ENCODE results near the gene CDK17.

The CDK17 gene

GRCh38 chr12:96311191-96311590, 89.0 kb downstream of the CDK17 start:
- DNase-seq, result no peak

GRCh38 chr12:96310067-96310466, 90.2 kb downstream of the CDK17 start:
- DNase-seq, result no peak

GRCh38 chr12:96308881-96309280, 91.4 kb downstream of the CDK17 start:
- no peak for DNase-seq

- no peak for DNase-seq
These were observed 94.6 kb downstream of the CDK17 start for GRCh38 chr12:96305665-96306064.

GRCh38 chr12:96303653-96304052, 96.6 kb downstream of the CDK17 start:
- no peak for DNase-seq

GRCh38 chr12:96302687-96303310, 97.4 kb downstream of the CDK17 start:
- DNase-seq, result no peak

- DNase-seq, result no peak
These were observed 98.5 kb downstream of the CDK17 start for GRCh38 chr12:96301732-96302131.

GRCh38 chr12:96300064-96300463, 100.2 kb downstream of the CDK17 start:
- DNase-seq, result no peak

GRCh38 chr12:96297504-96297903, 102.7 kb downstream of the CDK17 start:
- no peak for DNase-seq

- no peak for DNase-seq
These were observed 104.6 kb downstream of the CDK17 start for GRCh38 chr12:96295532-96296160.

GRCh38 chr12:96294831-96295230, 105.4 kb downstream of the CDK17 start:
- no peak for DNase-seq

- no peak for DNase-seq
These were observed 107.1 kb downstream of the CDK17 start for GRCh38 chr12:96293093-96293492.

- DNase-seq, result no peak
These were observed 111.2 kb downstream of the CDK17 start for GRCh38 chr12:96289067-96289466.

- DNase-seq, result no peak
These were observed 115.1 kb downstream of the CDK17 start for GRCh38 chr12:96285158-96285557.

- DNase-seq, result no peak
These were observed 125.9 kb downstream of the CDK17 start for GRCh38 chr12:96274331-96274730.

- no peak for DNase-seq
These were observed 128.6 kb downstream of the CDK17 start for GRCh38 chr12:96271469-96272199.

- no peak for DNase-seq
These were observed 134.0 kb downstream of the CDK17 start for GRCh38 chr12:96266238-96266637.

GRCh38 chr12:96265836-96266235, 134.4 kb downstream of the CDK17 start:
- DNase-seq, result no peak

GRCh38 chr12:96265400-96265799, 134.8 kb downstream of the CDK17 start:
- DNase-seq, result no peak

- DNase-seq, result no peak
These were observed 136.8 kb downstream of the CDK17 start for GRCh38 chr12:96263449-96263902.

- no peak for DNase-seq
These were observed 138.7 kb downstream of the CDK17 start for GRCh38 chr12:96261557-96261956.

- DNase-seq, result no peak
These were observed 139.6 kb downstream of the CDK17 start for GRCh38 chr12:96260644-96261043.

GRCh38 chr12:96260231-96260630, 140.0 kb downstream of the CDK17 start:
- no peak for DNase-seq
